ENCODE data around the gene NXPE3. TPM values are rescaled to one million over a fixed set of nuclear protein-coding genes. Genes with fewer than 3 reads are reported as not detected.

NXPE3 gene
- total RNA-seq, 1 experiment from 2014 or later, result 3.9 TPM

- Mint-ChIP-seq H3K9me3 (ENCODE audit: unreplicated experiment) (no peaks in the 10 kb centered on the region), H3K27ac (ENCODE audit: low read depth, unreplicated experiment) (peak overlapping the region; percentile 87), H3K4me1 (ENCODE audit: insufficient read depth, unreplicated experiment) (peaks cover 25% of the 10 kb centered on the region), H3K27me3 (ENCODE audit: insufficient read depth, unreplicated experiment) (no peaks in the 10 kb centered on the region), H3K4me3 (ENCODE audit: unreplicated experiment) (peak overlapping the region; percentile 88), H3K36me3 (ENCODE audit: insufficient read depth, unreplicated experiment) (peaks cover 11% of the 10 kb centered on the region)
- intact Hi-C loops (cut with micrococcal nuclease), result loop anchor here (2.0 kb wide), 1 partner anchor 21 kb away; the partner anchor contains the start of gene NFKBIZ
- no peak for DNase-seq (ENCODE audit: unreplicated experiment)
- CTCF ChIA-PET, result interaction anchor here (0.5 to 3.3 kb wide), 9 partner anchors 10 to 1511 kb away, joined by 3 to 16 read pairs (median 3); no protein-coding TSS in a partner anchor
- POLR2A ChIA-PET, result interaction anchor here (0.7 to 6.6 kb wide), 19 partner anchors 7 to 1117 kb away, joined by 3 to 121 read pairs (median 6); partner anchors contain the start of gene NFKBIZ
- TF ChIP-seq, protein P1, sequence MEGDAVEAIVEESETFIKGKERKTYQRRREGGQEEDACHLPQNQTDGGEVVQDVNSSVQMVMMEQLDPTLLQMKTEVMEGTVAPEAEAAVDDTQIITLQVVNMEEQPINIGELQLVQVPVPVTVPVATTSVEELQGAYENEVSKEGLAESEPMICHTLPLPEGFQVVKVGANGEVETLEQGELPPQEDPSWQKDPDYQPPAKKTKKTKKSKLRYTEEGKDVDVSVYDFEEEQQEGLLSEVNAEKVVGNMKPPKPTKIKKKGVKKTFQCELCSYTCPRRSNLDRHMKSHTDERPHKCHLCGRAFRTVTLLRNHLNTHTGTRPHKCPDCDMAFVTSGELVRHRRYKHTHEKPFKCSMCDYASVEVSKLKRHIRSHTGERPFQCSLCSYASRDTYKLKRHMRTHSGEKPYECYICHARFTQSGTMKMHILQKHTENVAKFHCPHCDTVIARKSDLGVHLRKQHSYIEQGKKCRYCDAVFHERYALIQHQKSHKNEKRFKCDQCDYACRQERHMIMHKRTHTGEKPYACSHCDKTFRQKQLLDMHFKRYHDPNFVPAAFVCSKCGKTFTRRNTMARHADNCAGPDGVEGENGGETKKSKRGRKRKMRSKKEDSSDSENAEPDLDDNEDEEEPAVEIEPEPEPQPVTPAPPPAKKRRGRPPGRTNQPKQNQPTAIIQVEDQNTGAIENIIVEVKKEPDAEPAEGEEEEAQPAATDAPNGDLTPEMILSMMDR (IDR thresholded peaks at IDR 0.05; ENCODE audit: unreplicated experiment), result no peak
- TSS peak; percentile 91 for BruUV-seq (replicated peaks)
Measured at GRCh38 chr3:101828276-101828675, 49.3 kb downstream of the NXPE3 start.

- BruUV-seq (replicated peaks), result TSS peak; percentile 61
- Mint-ChIP-seq H3K27me3 (ENCODE audit: insufficient read depth, unreplicated experiment) (no peaks in the 10 kb centered on the region), H3K36me3 (ENCODE audit: insufficient read depth, unreplicated experiment) (peaks cover 11% of the 10 kb centered on the region), H3K4me3 (ENCODE audit: unreplicated experiment) (peak overlapping the region; percentile 88), H3K9me3 (ENCODE audit: unreplicated experiment) (no peaks in the 10 kb centered on the region), H3K27ac (ENCODE audit: low read depth, unreplicated experiment) (peak overlapping the region; percentile 87), H3K4me1 (ENCODE audit: insufficient read depth, unreplicated experiment) (peaks cover 25% of the 10 kb centered on the region)
- TF ChIP-seq, protein P1 (IDR thresholded peaks at IDR 0.05; ENCODE audit: unreplicated experiment), result no peak
- ChIA-PET POLR2A (interaction anchor here (0.6 to 6.6 kb wide), 12 partner anchors 10 to 366 kb away, joined by 3 to 121 read pairs (median 8); partner anchors contain the start of gene NFKBIZ), CTCF (interaction anchor here (0.5 to 3.3 kb wide), 8 partner anchors 10 to 1512 kb away, joined by 3 to 16 read pairs (median 4); no protein-coding TSS in a partner anchor)
- DNase-seq (ENCODE audit: unreplicated experiment), result peak; percentile 33
- intact Hi-C loops (cut with micrococcal nuclease), result loop anchor here (2.0 kb wide), 1 partner anchor 20 kb away; the partner anchor contains the start of gene NFKBIZ
Measured at GRCh38 chr3:101828691-101829436, 49.9 kb downstream of the NXPE3 start.

GRCh38 chr3:101829437-101829830 lies 50.4 kb downstream of the NXPE3 start:
- peak overlapping the region; percentile 87 for H3K27ac Mint-ChIP-seq (ENCODE audit: low read depth, unreplicated experiment)
- intact Hi-C loops (cut with micrococcal nuclease), result loop anchor here (2.0 kb wide), 1 partner anchor 19 kb away; the partner anchor contains the start of gene NFKBIZ

More at GRCh38 chr3:101829437-101829830, 50.4 kb downstream of the NXPE3 start:
- Mint-ChIP-seq H3K9me3 (ENCODE audit: unreplicated experiment) (no peaks in the 10 kb centered on the region), H3K36me3 (ENCODE audit: insufficient read depth, unreplicated experiment) (peaks cover 11% of the 10 kb centered on the region), H3K4me1 (ENCODE audit: insufficient read depth, unreplicated experiment) (peaks cover 25% of the 10 kb centered on the region), H3K4me3 (ENCODE audit: unreplicated experiment) (peak overlapping the region; percentile 88), H3K27me3 (ENCODE audit: insufficient read depth, unreplicated experiment) (no peaks in the 10 kb centered on the region)
- ChIA-PET CTCF (interaction anchor here (1.0 to 1.6 kb wide), 5 partner anchors 10 to 399 kb away, joined by 3 to 10 read pairs (median 5); no protein-coding TSS in a partner anchor), POLR2A (interaction anchor here (0.6 to 6.6 kb wide), 10 partner anchors 9 to 395 kb away, joined by 3 to 121 read pairs (median 4); partner anchors contain the start of gene NFKBIZ)
- TF ChIP-seq, protein P1 (IDR thresholded peaks at IDR 0.05; ENCODE audit: unreplicated experiment), result no peak
- BruUV-seq (replicated peaks), result no TSS peak
- no peak for DNase-seq (ENCODE audit: unreplicated experiment)
